GM10266 (cell line): ENCODE measurements around the gene NAXD.
"Not testable (repeated sequence)": the region's sequence is repeated elsewhere in the genome, so short reads cannot be mapped to it uniquely, and the experiment has no call there.

Source experiments
- DNase-seq: peaks from one replicate; pipeline ENCODE4 v3.0.0; 2012; ENCODE audit errors: extremely low spot score
- CTCF ChIP-seq: IDR thresholded peaks from 2 replicates; pipeline ENCODE4 v1.5.1; 2012; ENCODE audit warnings: mild to moderate bottlenecking, low read depth; ENCODE audit not compliant: control insufficient read depth, insufficient read depth; ENCODE audit errors: missing control alignments

Gene NAXD

DNA sequence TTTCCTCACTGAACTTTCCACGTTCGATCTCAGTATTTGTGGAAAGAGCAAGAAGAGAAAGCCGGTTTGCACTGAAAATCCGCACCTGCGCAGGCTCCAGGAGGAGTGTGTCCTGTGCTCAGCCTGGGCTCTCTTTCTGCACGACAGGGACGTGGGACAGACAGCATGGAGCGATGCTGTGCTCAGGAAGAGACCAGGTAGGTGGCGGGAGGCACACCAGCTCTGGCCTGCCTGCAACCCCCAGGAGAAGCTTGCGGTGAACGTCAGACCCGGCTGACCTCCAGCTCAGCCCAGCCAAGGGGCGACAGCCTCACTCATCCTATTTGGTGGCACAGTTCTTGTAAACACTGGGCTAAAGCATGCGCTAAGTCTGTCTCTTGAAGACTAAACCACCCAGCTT lies 35.9 kb downstream of the NAXD start:
- no peak for TF ChIP-seq CTCF

GRCh38 chr13:110651726-110652230 lies 36.4 kb downstream of the NAXD start:
- TF ChIP-seq CTCF = no peak
- no peak for DNase-seq

More for the DNA sequence above, 35.9 kb downstream of the NAXD start:
- DNase-seq = no peak

DNA sequence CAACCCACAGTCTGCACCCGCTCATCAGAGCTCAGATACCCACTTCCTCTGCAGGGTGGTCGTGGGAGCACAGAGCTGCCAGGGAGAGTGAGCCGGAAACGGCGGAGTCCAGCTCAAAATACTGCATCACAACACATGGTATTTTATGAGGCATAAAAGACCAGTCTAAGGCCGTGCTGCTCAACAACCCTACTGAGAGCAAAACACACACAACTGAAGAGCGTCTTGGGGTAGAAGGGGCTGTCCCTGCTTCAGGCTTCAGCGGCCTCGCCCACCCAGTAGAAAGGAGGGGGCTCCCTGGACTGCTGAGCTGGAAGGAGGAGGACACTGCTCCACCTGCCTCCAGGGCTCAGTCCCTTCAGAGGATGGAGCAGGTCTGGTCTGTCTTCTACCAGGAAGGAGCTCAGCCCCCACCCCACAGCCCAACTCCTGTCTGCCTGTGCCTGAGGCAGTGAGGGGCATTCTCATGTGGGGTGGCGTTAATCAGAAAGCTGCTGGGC lies 36.9 kb downstream of the NAXD start:
- DNase-seq = no peak
- TF ChIP-seq CTCF = no peak

- DNase-seq = no peak
- TF ChIP-seq CTCF = no peak
Measured at GRCh38 chr13:110652764-110653163, 37.4 kb downstream of the NAXD start.

DNA sequence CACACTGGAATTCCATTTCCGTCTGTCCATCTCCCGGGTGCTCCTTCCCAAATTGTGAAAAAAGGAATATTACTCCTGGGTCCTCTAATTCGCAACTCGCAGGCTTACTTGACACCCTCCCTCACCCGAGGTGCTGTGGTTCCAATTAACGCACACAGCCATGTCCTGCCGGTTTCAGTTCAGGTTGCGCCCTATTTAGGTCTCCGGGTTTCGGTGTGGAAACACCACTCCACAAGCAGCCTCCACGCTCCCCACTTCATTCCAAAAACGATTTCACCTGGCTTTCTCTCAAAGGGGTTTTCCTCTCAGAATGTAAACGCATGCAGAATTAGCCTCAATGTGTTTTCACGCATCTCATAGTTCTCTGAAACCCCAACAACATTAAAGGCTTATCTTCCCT lies 37.9 kb downstream of the NAXD start:
- TF ChIP-seq CTCF = no peak
- DNase-seq = no peak

- TF ChIP-seq CTCF = no peak
- DNase-seq = no peak
Measured at GRCh38 chr13:110653851-110654250, 38.5 kb downstream of the NAXD start.

- no peak for TF ChIP-seq CTCF
- DNase-seq = no peak
Measured at GRCh38 chr13:110657196-110657595, 41.9 kb downstream of the NAXD start.

DNA sequence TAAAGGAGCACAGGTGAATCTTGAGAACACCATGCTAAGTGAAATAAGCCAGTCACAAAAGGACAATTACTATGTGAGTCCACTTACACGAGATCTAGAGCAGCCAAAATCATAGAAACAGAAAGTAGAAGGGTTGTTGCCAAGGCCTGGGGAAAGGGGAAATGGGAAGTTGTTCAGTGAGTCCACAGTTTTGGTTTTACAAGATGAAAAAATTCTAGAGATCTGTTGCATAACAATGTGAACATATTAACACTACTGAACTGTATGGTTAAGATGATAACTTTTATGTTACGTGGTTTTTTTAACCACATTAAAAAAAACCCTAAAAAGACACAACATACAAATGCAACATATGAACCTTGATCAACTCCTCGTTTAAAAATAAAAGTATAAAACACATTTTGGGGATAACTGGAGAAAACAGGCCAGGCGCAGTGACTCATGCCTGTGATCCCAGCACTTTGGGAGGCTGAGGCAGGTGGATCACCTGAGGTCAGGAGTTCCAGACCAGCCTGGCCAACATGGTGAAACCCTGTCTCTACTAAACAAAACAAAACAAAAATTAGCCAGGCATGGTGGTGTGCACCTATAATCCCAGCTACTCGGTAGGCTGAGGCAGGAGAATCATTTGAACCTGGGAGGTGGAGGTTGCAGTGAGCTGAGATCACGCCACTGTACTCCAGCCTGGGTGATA lies 43.0 kb downstream of the NAXD start:
- not testable (repeated sequence) for DNase-seq
